SK-N-SH (cell line): Measurements from ENCODE around the gene DNAJB6. TPM values are rescaled to one million over a fixed set of nuclear protein-coding genes. Genes with fewer than 3 reads are reported as not detected.

Source experiments
- CTCF ChIA-PET: fragments of 300-600, 350-600 bp; formaldehyde crosslinking; extraction: SDS; loops from one replicate; lab custom pipeline; 2021; lab: Yijun Ruan, JAX
- POLR2A ChIA-PET: fragments of 350-600 bp; sonication (Branson Sonifier 250); formaldehyde crosslinking; extraction: SDS; loops from one replicate; lab custom pipeline; 2020; ENCODE audit warnings: antibody characterized with exemption, inconsistent platforms; lab: Yijun Ruan, JAX
- DNase-seq: peaks from one replicate; pipeline ENCODE4 v3.0.0; 2012
- H2AFZ ChIP-seq: fragments of 200-600 bp; sonication (generic); 2 replicates; pipeline ENCODE4 v1.8.1; 2016; ENCODE audit warnings: antibody characterized with exemption, mild to moderate bottlenecking, low read depth
- H3F3A ChIP-seq: fragments of 200-600 bp; sonication (generic); replicated peaks from 2 replicates; pipeline ENCODE3; 2016; ENCODE audit warnings: antibody characterized with exemption, mild to moderate bottlenecking; ENCODE audit not compliant: insufficient read depth
- H3K27ac ChIP-seq, 2 experiments: fragments of 200-500 bp in 1 of 2; fragments of 200-600 bp in 1 of 2; sonication (Bioruptor generic) in 1 of 2; sonication (generic), shearing (Covaris generic) in 1 of 2; 2 replicates each; pipeline versions ENCODE4 v1.5.1 to v1.6.1; 2014 to 2016; ENCODE audit warnings: low read depth in 2 of 2, inconsistent platforms in 1 of 2, low read length in 1 of 2, mild to moderate bottlenecking in 1 of 2, mixed read lengths in 1 of 2
- H3K27me3 ChIP-seq: fragments of 200-600 bp; sonication (generic), shearing (Covaris generic); 2 replicates; pipeline ENCODE4 v1.6.1; 2016; ENCODE audit warnings: mixed run types; ENCODE audit not compliant: insufficient read depth
- H3K36me3 ChIP-seq, 2 experiments: fragments of 200-500 bp in 1 of 2; fragments of 200-600 bp in 1 of 2; sonication (Bioruptor generic) in 1 of 2; sonication (generic) in 1 of 2; replicated peaks in 1 of 2; 2 replicates each; pipeline versions ENCODE3 to v1.5.1; 2014 to 2016; ENCODE audit warnings: low read length in 1 of 2, mild to moderate bottlenecking in 1 of 2; ENCODE audit not compliant: insufficient read depth in 2 of 2, control insufficient read depth in 1 of 2
- H3K4me1 ChIP-seq, 2 experiments: fragments of 200-500 bp in 1 of 2; fragments of 200-600 bp in 1 of 2; sonication (Bioruptor generic) in 1 of 2; sonication (generic), shearing (Covaris generic) in 1 of 2; 2 replicates each; pipeline versions ENCODE4 v1.5.1 to v1.6.1; 2014 to 2016; ENCODE audit warnings: low read depth in 1 of 2, low read length in 1 of 2, mixed run types in 1 of 2; ENCODE audit not compliant: insufficient read depth in 2 of 2, control insufficient read depth in 1 of 2
- H3K4me2 ChIP-seq: fragments of 200-600 bp; sonication (generic), shearing (Covaris generic); 2 replicates; pipeline ENCODE4 v1.6.1; 2017; ENCODE audit warnings: mixed run types
- H3K4me3 ChIP-seq, 2 experiments: fragments of 200-500 bp in 1 of 2; fragments of 200-600 bp in 1 of 2; sonication (Bioruptor generic) in 1 of 2; sonication (generic), shearing (Covaris generic) in 1 of 2; 2 replicates each; pipeline versions ENCODE4 v1.5.1 to v1.8.1; 2014 to 2016; ENCODE audit warnings: low read depth in 2 of 2, inconsistent platforms in 1 of 2, low read length in 1 of 2, mild to moderate bottlenecking in 1 of 2, mixed read lengths in 1 of 2, moderate library complexity in 1 of 2
- H3K79me2 ChIP-seq: fragments of 200-600 bp; sonication (generic); 2 replicates; pipeline ENCODE4 v1.8.1; 2017; ENCODE audit warnings: mild to moderate bottlenecking; ENCODE audit not compliant: insufficient read depth
- H3K9ac ChIP-seq: fragments of 200-600 bp; sonication (generic); 2 replicates; pipeline ENCODE4 v1.6.1; 2017; ENCODE audit warnings: mixed run types
- H3K9me2 ChIP-seq: fragments of 200-600 bp; sonication (generic); 2 replicates; pipeline ENCODE4 v1.6.1; 2017; ENCODE audit warnings: mixed run types
- H3K9me3 ChIP-seq: fragments of 200-600 bp; sonication (generic); 2 replicates; pipeline ENCODE4 v1.6.1; 2017; ENCODE audit warnings: mixed run types, mild to moderate bottlenecking, moderate library complexity
- H4K20me1 ChIP-seq: fragments of 200-600 bp; sonication (generic); 2 replicates; pipeline ENCODE4 v1.6.1; 2017; ENCODE audit warnings: mild to moderate bottlenecking, mixed run types; ENCODE audit not compliant: insufficient read depth
- CHD2 ChIP-seq: fragments of 150-350 bp; IDR thresholded peaks from 2 replicates; pipeline ENCODE4 v1.6.1; 2018; ENCODE audit warnings: low read length; ENCODE audit not compliant: partially characterized antibody
- ELF1 ChIP-seq: IDR thresholded peaks from 2 replicates; pipeline ENCODE4 v1.4.0; 2012
- EP300 ChIP-seq, 2 experiments: IDR thresholded peaks; 2 replicates each; pipeline versions ENCODE4 v1.4.0 to v1.6.1; 2012; ENCODE audit warnings: borderline replicate concordance in 1 of 2, low read depth in 1 of 2, low read length in 1 of 2
- EZH2phosphoT487 ChIP-seq: fragments of 200-600 bp; sonication (generic); IDR thresholded peaks from 2 replicates; pipeline ENCODE4 v1.6.1; 2017; ENCODE audit warnings: low read depth, mixed run types, mild to moderate bottlenecking, antibody characterized with exemption, moderate library complexity, borderline replicate concordance
- FOSL2 ChIP-seq: IDR thresholded peaks from 2 replicates; pipeline ENCODE4 v1.4.0; 2012; ENCODE audit warnings: low read depth, mild to moderate bottlenecking, moderate library complexity, borderline replicate concordance
- GABPA ChIP-seq: IDR thresholded peaks from 2 replicates; pipeline ENCODE4 v1.4.0; 2012; ENCODE audit warnings: low read depth, mild to moderate bottlenecking
- GATA2 ChIP-seq: sonication (generic); formaldehyde crosslinking; IDR thresholded peaks from 2 replicates; pipeline ENCODE4 v1.5.0; 2020; ENCODE audit warnings: mild to moderate bottlenecking, missing genetic modification reagents
- JUND ChIP-seq: IDR thresholded peaks from 2 replicates; pipeline ENCODE4 v1.4.0; 2012
- MAX ChIP-seq: IDR thresholded peaks from 2 replicates; pipeline ENCODE4 v1.4.0; 2012; ENCODE audit warnings: low read depth
- MEF2A ChIP-seq: IDR thresholded peaks from 2 replicates; pipeline ENCODE4 v1.4.0; 2012; ENCODE audit warnings: low read depth, borderline replicate concordance
- MXI1 ChIP-seq: IDR thresholded peaks from 2 replicates; pipeline ENCODE4 v1.6.1; 2012; ENCODE audit warnings: mild to moderate bottlenecking, low read depth, low read length, improper control_type of control experiment
- NFIC ChIP-seq: IDR thresholded peaks from 2 replicates; pipeline ENCODE4 v1.4.0; 2012; ENCODE audit warnings: borderline replicate concordance
- PBX3 ChIP-seq: IDR thresholded peaks from 2 replicates; pipeline ENCODE4; 2012
- RFX5 ChIP-seq: IDR thresholded peaks from 2 replicates; pipeline ENCODE4 v1.6.1; 2012; ENCODE audit warnings: mild to moderate bottlenecking, improper control_type of control experiment, low read length
- SMC3 ChIP-seq: IDR thresholded peaks from 2 replicates; pipeline ENCODE4 v1.6.1; 2012; ENCODE audit warnings: low read depth, low read length, improper control_type of control experiment
- TAF1 ChIP-seq: IDR thresholded peaks from 2 replicates; pipeline ENCODE4 v1.6.1; 2012; ENCODE audit warnings: low read depth, mild to moderate bottlenecking, low read length, moderate library complexity, borderline replicate concordance
- TCF12 ChIP-seq: IDR thresholded peaks from 2 replicates; pipeline ENCODE4 v1.4.0; 2012
- USF2 ChIP-seq: fragments of 150-350 bp; IDR thresholded peaks from 2 replicates; pipeline ENCODE4 v1.6.1; 2017; ENCODE audit warnings: antibody characterized with exemption, low read length, low read depth, borderline replicate concordance
- ZBTB33 ChIP-seq: IDR thresholded peaks from 2 replicates; pipeline ENCODE4 v1.4.0; 2012; ENCODE audit warnings: low read depth, borderline replicate concordance
- WGBS: methylation state at CpG from one replicate; pipeline ENCODE4 v1.1.6; 2017; ENCODE audit warnings: low lambda C conversion rate; 5-methylcytosine and 5-hydroxymethylcytosine counted together
- polyA plus RNA-seq, 3 experiments: library from polyadenylated mRNA; depleted of rRNA; stranded (reverse); fragments of >200 nt; gene quantifications; 2 replicates each; pipeline ENCODE4 v1.2.3, GENCODE V29; 2012
- TF ChIP-seq, protein P1 (sequence below): fragments of 150-350 bp; IDR thresholded peaks from 2 replicates; pipeline ENCODE4 v1.6.1; 2016; ENCODE audit warnings: mild to moderate bottlenecking, low read depth, low read length
- TF ChIP-seq, protein P2 (sequence below): fragments of 200-600 bp; sonication (generic); IDR thresholded peaks from 2 replicates; pipeline ENCODE4 v1.6.1; 2017; ENCODE audit warnings: antibody characterized with exemption, mild to moderate bottlenecking, moderate library complexity

Gene DNAJB6
- polyA plus RNA-seq, 1 of the 3 experiments (the other 2 are of a cell fraction) = 176 TPM

DNA sequence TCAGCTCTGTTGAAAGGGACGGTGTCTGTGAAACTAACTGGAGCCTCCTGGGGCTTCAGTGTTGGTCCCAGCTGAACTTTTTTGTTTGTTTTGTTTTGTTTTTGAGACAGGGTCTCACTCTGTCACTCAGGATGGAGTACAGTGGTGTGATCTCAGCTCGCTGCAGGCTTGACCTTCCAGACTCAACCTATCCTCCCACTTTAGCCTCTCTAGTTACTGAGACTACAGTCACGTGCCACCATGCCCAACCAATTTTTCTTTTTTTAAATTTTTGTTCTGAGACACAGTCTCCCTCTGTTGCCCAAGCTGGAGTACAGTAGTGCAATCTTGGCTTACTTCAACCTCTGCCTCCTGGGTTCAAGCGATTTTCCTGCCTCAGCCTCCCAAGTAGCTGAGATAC lies 13.4 kb upstream of the DNAJB6 start:
- DNase-seq = no peak
- Histone ChIP-seq H3K4me1 (no peaks in the 10 kb centered on the region), H3K27me3 (no peaks in the 10 kb centered on the region), H3K79me2 (no peaks in the 10 kb centered on the region), H3K27ac (no peak overlapping the region), H4K20me1 (no peaks in the 10 kb centered on the region), H3K36me3 (no peaks in the 10 kb centered on the region), H3K9ac (no peak overlapping the region), H3K4me2 (no peak overlapping the region), H3K4me3 (no peak overlapping the region), H3K9me3 (no peaks in the 10 kb centered on the region), H3K9me2 (no peaks in the 10 kb centered on the region), H3F3A (no peaks in the 10 kb centered on the region), H2AFZ (0 out of 2 replicates have a peak overlapping the region, but pooled peaks have one; percentile 9)
- TF ChIP-seq NFIC = no peak
- TF ChIP-seq TAF1 = no peak
- TF ChIP-seq CHD2 = no peak
- TF ChIP-seq MEF2A = no peak
- TF ChIP-seq, protein P1, sequence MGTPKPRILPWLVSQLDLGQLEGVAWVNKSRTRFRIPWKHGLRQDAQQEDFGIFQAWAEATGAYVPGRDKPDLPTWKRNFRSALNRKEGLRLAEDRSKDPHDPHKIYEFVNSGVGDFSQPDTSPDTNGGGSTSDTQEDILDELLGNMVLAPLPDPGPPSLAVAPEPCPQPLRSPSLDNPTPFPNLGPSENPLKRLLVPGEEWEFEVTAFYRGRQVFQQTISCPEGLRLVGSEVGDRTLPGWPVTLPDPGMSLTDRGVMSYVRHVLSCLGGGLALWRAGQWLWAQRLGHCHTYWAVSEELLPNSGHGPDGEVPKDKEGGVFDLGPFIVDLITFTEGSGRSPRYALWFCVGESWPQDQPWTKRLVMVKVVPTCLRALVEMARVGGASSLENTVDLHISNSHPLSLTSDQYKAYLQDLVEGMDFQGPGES = no peak
- no peak for TF ChIP-seq JUND
- TF ChIP-seq EZH2phosphoT487 = no peak
- no peak for TF ChIP-seq ZBTB33
- TF ChIP-seq USF2 = no peak
- no peak for TF ChIP-seq FOSL2
- CTCF ChIA-PET = interaction anchor here (0.8 to 3.2 kb wide), 3 partner anchors 13 to 63 kb away, joined by 3 to 18 read pairs (median 3); partner anchors contain the start of gene DNAJB6
- 93% methylated on average over 4 of the region's 4 CpGs for WGBS
- POLR2A ChIA-PET = no interaction called here

GRCh38 chr7:157329447-157329846 lies 7.4 kb upstream of the DNAJB6 start:
- no peaks in the 10 kb centered on the region for H3K9me3 ChIP-seq
- 69% methylated on average over 12 of the region's 12 CpGs for WGBS
- H3F3A ChIP-seq = no peaks in the 10 kb centered on the region
- H3K79me2 ChIP-seq = no peaks in the 10 kb centered on the region
- CTCF ChIA-PET = interaction anchor here (1.0 to 6.6 kb wide), 7 partner anchors 9 to 58 kb away, joined by 3 to 39 read pairs (median 5); no protein-coding TSS in a partner anchor
- H3K36me3 ChIP-seq = no peaks in the 10 kb centered on the region
- peak overlapping the region in 1 of 2 experiments; percentile 64; a peak in 2 of 4 replicates for H3K27ac ChIP-seq
- peaks cover 0 to 7% of the 10 kb centered on the region in 2 experiments; a peak in 1 of 4 replicates for H3K4me1 ChIP-seq
- H3K9me2 ChIP-seq = no peaks in the 10 kb centered on the region
- no peak overlapping the region for H3K4me3 ChIP-seq
- POLR2A ChIA-PET = no interaction called here
- no peaks in the 10 kb centered on the region for H3K27me3 ChIP-seq
- peak overlapping the region; percentile 57; the same call in 1 of the 2 replicates for H2AFZ ChIP-seq
- peak; percentile 85 for DNase-seq
- no peak overlapping the region for H3K9ac ChIP-seq
- no peaks in the 10 kb centered on the region for H4K20me1 ChIP-seq
- no peak overlapping the region for H3K4me2 ChIP-seq
- TF ChIP-seq RFX5 (no peak), MAX (no peak), GATA2 (CRISPR knock-in tag) (peak; percentile 78; the same call in 1 of the 2 replicates), CHD2 (no peak), ELF1 (no peak), FOSL2 (no peak), PBX3 (no peak), EP300 (IDR thresholded peaks at IDR 0.05; ENCODE audit: borderline replicate concordance in 1 of 2, low read depth in 1 of 2, low read length in 1 of 2) (peak in 1 of 2 experiments; percentile 57; a peak in 2 of 4 replicates), GABPA (no peak), SMC3 (no peak), MXI1 (peak; percentile 82), TCF12 (peak; percentile 24; the same call in 1 of the 2 replicates)
- TF ChIP-seq, protein P2, sequence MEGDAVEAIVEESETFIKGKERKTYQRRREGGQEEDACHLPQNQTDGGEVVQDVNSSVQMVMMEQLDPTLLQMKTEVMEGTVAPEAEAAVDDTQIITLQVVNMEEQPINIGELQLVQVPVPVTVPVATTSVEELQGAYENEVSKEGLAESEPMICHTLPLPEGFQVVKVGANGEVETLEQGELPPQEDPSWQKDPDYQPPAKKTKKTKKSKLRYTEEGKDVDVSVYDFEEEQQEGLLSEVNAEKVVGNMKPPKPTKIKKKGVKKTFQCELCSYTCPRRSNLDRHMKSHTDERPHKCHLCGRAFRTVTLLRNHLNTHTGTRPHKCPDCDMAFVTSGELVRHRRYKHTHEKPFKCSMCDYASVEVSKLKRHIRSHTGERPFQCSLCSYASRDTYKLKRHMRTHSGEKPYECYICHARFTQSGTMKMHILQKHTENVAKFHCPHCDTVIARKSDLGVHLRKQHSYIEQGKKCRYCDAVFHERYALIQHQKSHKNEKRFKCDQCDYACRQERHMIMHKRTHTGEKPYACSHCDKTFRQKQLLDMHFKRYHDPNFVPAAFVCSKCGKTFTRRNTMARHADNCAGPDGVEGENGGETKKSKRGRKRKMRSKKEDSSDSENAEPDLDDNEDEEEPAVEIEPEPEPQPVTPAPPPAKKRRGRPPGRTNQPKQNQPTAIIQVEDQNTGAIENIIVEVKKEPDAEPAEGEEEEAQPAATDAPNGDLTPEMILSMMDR = no peak
